GM11168 (cell line): Measurements from ENCODE around the gene ERI3.

Experiments
- in situ Hi-C: fragments of 300-500 bp; cut with MboI; formaldehyde crosslinking; loops from one replicate; pipeline ENCODE4 v1.12.0; 2022; ENCODE audit warnings: low sequenced_read_pairs; ENCODE audit not compliant: unreplicated experiment

The ERI3 gene

GRCh38 chr1:44353604-44354003, 1.5 kb downstream of the ERI3 start:
- in situ Hi-C loops, result no loop called here

DNA sequence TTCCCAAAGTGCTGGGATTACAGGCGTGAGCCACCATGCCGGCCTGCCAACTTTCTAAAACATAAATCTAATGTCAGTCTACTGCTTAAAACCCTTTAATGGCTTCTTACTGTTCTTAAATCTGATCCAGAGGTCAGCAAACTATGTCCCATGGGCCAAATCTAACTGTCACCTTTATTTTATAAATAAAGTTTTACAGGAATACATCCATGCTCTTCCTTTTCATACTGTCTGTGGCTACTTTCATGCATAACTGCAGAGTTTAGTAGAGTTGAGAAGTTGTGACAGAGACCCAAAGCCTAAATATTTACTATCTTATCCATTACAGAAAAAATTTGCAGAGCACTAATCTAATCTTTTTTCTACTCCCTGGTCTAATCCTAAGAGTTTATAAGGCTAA, 3.8 kb downstream of the ERI3 start:
- in situ Hi-C loops, result no loop called here

- in situ Hi-C loops, result no loop called here
Measured at GRCh38 chr1:44348061-44348485, 7.0 kb downstream of the ERI3 start.

DNA sequence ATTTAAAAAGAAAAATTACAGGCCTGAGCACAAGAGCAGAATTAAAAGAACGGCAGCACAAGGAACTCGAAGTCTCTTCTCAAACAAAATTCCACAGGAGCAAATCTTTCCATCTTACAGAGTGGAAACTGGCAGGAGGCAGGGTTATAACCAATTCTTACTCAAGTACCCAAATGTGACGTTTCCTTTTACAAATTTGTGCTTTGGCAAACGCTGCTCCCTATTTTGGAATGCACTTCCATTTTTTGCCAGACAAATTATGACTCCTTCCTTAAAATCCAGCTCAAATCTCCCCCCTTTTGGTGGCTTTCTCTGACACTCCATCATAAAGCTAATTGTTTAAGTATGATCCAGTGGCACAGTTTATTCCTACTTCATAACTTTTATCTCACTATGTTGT, 7.8 kb downstream of the ERI3 start:
- in situ Hi-C loops, result no loop called here

DNA sequence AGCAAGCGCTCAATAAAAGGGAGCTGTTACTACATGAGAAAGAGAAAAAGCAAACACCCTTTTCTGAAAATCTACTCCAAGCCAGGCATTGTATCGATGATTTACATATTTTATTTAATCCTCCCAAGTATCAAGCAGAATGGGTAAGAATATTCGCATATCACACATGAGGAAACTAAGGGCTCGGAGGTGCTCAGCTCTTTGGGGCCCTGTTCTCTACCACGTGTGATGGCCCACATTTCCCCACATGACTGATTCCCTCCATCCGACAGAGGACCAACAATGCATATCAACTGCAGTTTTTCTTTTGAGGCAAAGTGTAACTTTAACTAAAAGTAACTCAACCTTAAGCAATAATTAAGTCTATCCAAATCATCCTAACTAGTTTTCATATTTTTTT, 8.2 kb downstream of the ERI3 start:
- in situ Hi-C loops, result no loop called here

DNA sequence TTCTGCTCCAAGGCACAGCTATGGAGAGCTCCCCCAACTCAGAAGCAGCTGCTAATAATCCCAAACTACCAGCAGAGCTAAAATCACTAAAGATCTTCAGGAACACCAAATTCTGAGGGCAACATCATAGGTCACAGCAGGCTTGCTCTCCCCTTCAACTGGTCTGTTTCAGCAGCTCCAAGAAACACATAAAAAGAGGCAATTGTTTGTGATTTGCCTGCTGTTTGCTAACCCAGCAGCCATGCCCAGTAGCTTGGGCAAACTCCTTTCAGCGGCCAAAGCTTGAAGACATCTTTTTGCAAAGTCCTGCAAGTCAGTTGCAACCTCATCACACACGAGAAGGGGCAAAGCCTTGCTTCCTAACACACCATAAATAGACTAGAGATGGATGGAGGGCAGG, 8.9 kb downstream of the ERI3 start:
- in situ Hi-C loops, result no loop called here

DNA sequence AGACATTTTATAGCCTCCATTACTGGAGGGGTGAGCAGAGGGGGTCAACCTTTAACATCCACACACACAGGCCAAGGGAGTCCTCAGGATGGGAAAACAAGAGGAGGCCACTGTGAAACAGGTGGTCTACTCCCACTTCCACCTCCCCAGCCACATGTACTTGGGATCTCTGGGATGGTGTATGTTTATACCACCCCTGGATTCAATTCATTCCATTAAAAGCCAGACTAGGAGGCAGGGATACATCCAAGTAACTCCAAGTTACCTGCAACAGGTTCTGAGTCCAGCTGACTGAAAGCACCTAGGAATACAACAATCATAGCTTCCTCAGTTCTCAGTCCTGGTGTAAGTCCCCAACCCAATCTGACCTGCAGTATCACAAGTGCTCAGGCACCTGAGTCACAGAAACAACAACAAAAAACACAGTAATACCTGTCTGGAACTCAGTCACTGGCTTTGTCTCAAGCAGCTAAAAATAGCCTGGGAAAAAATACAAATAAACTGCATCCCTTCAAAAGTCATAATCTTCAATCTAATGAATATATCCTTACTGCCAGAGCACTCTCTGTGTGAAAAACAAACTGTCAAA, 9.8 kb downstream of the ERI3 start:
- in situ Hi-C loops, result no loop called here

DNA sequence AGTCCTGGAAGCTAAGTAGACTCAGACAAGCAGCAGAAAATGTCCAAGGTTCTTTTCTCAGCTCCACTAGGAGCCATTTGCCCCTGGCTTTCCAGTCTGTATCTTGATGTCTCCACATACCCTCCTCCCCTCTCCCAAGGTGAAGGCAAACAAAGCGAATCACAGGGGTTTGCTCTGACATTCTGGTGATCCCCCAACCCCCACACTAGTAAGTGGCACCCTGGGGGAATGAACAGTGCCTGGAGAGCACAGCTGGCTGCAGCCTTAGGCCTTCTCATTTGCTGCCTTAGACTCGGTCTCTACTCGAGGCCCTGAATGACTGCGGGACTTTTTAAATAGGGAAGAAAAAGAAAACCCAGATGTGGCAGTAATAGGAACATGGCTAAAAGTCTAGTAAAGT, 15.3 kb downstream of the ERI3 start:
- in situ Hi-C loops, result no loop called here

- in situ Hi-C loops, result no loop called here
Measured at GRCh38 chr1:44338136-44338535, 16.9 kb downstream of the ERI3 start.

GRCh38 chr1:44336668-44337067, 18.4 kb downstream of the ERI3 start:
- in situ Hi-C loops, result no loop called here

- in situ Hi-C loops, result no loop called here
Measured at GRCh38 chr1:44334968-44335367, 20.1 kb downstream of the ERI3 start.

- in situ Hi-C loops, result no loop called here
Measured at GRCh38 chr1:44333376-44333775, 21.7 kb downstream of the ERI3 start.

- in situ Hi-C loops, result no loop called here
Measured at GRCh38 chr1:44332505-44332904, 22.6 kb downstream of the ERI3 start.

DNA sequence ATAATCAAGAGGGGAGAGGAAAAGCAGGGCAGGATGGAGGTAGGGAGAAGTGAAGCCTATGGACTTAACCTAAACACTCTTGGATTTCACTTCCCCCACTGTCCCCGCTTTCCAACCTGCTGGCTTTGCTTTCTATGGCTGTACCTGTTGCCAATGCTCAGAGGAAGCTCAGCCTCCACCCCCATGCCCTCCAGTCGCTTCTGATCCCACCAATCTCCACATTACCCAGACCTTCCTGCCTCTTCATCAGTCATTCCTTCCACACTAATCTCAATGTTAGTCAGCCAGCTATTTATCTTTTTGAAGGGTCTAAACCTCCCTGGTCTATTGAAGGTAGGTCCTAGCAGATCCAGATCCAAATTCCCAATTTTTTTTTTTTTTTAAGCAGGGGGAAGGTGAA, 24.1 kb downstream of the ERI3 start:
- in situ Hi-C loops, result no loop called here

GRCh38 chr1:44328671-44329416, 26.2 kb downstream of the ERI3 start:
- in situ Hi-C loops, result no loop called here

DNA sequence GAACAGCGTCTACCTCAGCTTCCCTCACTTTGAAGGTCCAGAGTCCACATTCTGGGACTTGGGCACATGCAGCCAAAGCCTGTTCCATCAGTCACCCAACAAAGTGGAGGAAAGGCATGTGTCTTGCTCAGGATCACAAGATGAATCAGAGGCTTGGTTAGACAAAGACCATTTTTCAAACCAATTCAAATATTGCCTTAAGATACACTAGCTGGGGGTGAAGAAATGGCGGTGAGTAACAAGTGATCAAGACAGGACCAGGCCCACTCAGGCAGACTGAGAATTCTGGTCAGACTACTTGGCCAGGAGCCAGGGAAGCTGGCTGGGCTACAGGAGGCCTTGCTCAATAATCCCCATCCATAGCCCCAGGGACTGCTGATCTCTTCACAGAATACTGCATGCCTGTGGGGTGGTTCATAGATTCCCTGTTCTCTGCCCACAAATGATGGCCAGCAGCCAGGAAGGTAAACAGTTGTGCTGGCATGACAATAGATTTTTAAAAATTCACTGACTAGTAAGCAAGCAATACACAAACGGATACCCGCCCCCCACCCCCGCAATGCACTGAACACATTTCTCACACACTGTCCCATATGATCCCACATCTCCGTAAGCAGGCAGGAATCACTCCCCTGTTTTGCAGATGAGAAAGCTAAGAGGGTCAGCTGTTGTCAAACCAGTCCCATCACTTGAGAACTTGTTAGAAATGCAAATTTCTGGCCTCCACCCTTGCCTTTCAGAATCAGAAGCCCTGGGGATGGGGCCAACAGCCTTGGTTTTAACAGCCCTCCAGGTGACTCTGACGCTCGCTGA, 27.2 kb downstream of the ERI3 start:
- in situ Hi-C loops, result no loop called here

GRCh38 chr1:44326821-44327465, 28.1 kb downstream of the ERI3 start:
- in situ Hi-C loops, result no loop called here

- in situ Hi-C loops, result no loop called here
Measured at GRCh38 chr1:44326024-44326701, 28.9 kb downstream of the ERI3 start.

DNA sequence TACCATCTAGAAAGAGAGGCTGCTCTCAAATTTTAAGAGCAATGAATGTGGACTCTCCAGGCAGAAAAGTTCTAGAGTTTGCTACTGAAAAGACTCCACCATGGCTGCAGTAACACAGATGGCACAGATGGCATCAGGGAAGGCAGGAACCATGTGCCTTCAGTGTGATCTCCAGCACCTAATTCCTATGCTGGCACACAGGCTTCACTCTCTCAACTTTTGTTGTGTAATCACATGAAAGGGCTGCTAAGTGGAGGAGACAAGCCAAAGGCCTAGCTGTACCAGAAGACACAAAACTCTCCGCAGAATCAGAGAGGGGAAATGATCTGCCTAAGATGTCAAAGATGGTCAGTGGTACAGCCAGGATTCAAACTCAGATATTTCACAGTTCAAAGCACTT, 31.1 kb downstream of the ERI3 start:
- in situ Hi-C loops, result no loop called here

DNA sequence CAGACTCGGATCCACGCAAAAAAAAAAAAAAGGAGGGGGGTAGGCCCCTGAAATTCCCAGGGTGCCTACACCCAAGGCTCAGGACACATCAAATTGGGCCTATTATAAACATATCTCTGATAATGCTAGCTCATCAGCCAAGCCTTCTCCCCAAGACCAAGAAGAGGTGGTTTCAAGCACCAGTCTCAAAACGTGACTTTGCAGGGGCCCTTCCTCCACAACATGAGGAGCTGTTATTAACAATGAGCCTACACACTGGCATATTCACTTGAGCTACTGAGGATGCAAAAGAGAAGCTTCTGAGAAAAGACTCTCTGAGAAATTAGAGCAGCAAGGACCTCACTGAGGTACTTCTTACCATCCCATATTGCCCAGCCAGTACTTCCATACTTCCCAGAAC, 32.7 kb downstream of the ERI3 start:
- in situ Hi-C loops, result no loop called here
